Activated CD4-positive, alpha-beta memory T cell treated with anti-CD3 and anti-CD28 coated beads for 36 hours (primary cell): ENCODE results near the gene GDI1. TPM values are rescaled to one million over a fixed set of nuclear protein-coding genes. Genes with fewer than 3 reads are reported as not detected.

ENCODE experiments used
- CTCF ChIA-PET: fragments of 350-600 bp; sonication (Branson Sonifier 250); formaldehyde crosslinking; loops from one replicate; lab custom pipeline; 2021; ENCODE audit warnings: antibody characterized with exemption, inconsistent platforms; lab: Charles Lee
- POLR2A ChIA-PET: fragments of 350-600 bp; sonication (Branson Sonifier 250); formaldehyde crosslinking; loops from one replicate; lab custom pipeline; 2021; ENCODE audit warnings: antibody characterized with exemption; lab: Charles Lee
- DNase-seq: peaks from one replicate; pipeline ENCODE4 v3.0.0-alpha.2; 2020
- H3K27ac Mint-ChIP-seq: one replicate; pipeline ENCODE4 v1.8.0; 2021; ENCODE audit warnings: mixed read lengths
- H3K27me3 Mint-ChIP-seq: one replicate; pipeline ENCODE4 v1.8.0; 2021; ENCODE audit warnings: mixed read lengths
- H3K36me3 Mint-ChIP-seq: one replicate; pipeline ENCODE4 v1.8.0; 2021; ENCODE audit warnings: mixed read lengths
- H3K4me1 Mint-ChIP-seq: one replicate; pipeline ENCODE4 v1.8.0; 2021; ENCODE audit warnings: low read depth, mixed read lengths
- H3K4me3 Mint-ChIP-seq: one replicate; pipeline ENCODE4 v1.8.0; 2021; ENCODE audit warnings: mild to moderate bottlenecking, mixed read lengths
- H3K9me3 Mint-ChIP-seq: one replicate; pipeline ENCODE4 v1.8.0; 2021; ENCODE audit warnings: mixed read lengths
- intact Hi-C: fragments of 100-400 bp; cut with micrococcal nuclease; formaldehyde crosslinking; loops from one replicate; pipeline ENCODE4 v1.15.1; 2023
- total RNA-seq, 2 experiments: library from RNA; stranded (reverse); gene quantifications; one replicate each; pipeline ENCODE4 v1.2.3, GENCODE V29; 2021

GDI1 gene
- total RNA-seq, 2 experiments from 2014 or later, result 119 to 121 TPM

- CTCF ChIA-PET, result no interaction called here
- Mint-ChIP-seq H3K9me3 (no peaks in the 10 kb centered on the region), H3K4me3 (no peak overlapping the region), H3K4me1 (no peaks in the 10 kb centered on the region), H3K27ac (no peak overlapping the region), H3K36me3 (no peaks in the 10 kb centered on the region), H3K27me3 (no peaks in the 10 kb centered on the region)
- POLR2A ChIA-PET, result no interaction called here
- intact Hi-C loops, result no loop called here
- DNase-seq, result no peak
These were observed 30.6 kb downstream of the GDI1 start for GRCh38 chrX:154467556-154467955.

GRCh38 chrX:154468217-154468616, 31.3 kb downstream of the GDI1 start:
- no peaks in the 10 kb centered on the region for H3K36me3 Mint-ChIP-seq
- ChIA-PET CTCF (no interaction called here), POLR2A (no interaction called here)
- no peaks in the 10 kb centered on the region for H3K27me3 Mint-ChIP-seq
- DNase-seq, result no peak
- H3K4me3 Mint-ChIP-seq, result no peak overlapping the region
- intact Hi-C loops, result no loop called here
- no peak overlapping the region for H3K27ac Mint-ChIP-seq
- H3K4me1 Mint-ChIP-seq, result no peaks in the 10 kb centered on the region
- no peaks in the 10 kb centered on the region for H3K9me3 Mint-ChIP-seq

GRCh38 chrX:154469114-154469513, 32.2 kb downstream of the GDI1 start:
- Mint-ChIP-seq H3K9me3 (no peaks in the 10 kb centered on the region), H3K4me1 (no peaks in the 10 kb centered on the region), H3K27me3 (no peaks in the 10 kb centered on the region), H3K4me3 (no peak overlapping the region), H3K27ac (no peak overlapping the region), H3K36me3 (no peaks in the 10 kb centered on the region)
- DNase-seq, result no peak
- intact Hi-C loops, result no loop called here
- CTCF ChIA-PET, result no interaction called here
- POLR2A ChIA-PET, result no interaction called here

DNA sequence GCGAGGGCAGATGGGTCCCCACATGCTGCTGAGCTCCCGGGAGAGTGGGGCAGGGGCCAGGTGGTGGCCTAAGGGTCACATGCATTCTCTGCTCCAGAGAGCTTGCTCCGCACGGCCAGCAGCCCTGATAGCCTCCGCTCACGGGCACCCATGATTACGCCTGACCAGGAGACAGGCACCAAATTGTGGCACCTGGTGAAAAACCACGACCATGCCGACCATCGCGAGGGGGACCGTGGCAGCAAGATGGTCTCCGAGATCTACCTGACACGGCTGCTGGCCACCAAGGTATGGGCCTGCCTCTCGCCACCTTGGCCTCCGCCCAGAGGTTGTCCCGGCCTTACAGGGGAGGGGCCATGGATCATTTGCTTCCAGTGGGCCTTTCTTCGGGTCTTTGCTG, 32.9 kb downstream of the GDI1 start:
- intact Hi-C loops, result no loop called here
- H3K4me1 Mint-ChIP-seq, result no peaks in the 10 kb centered on the region
- H3K9me3 Mint-ChIP-seq, result no peaks in the 10 kb centered on the region
- ChIA-PET CTCF (no interaction called here), POLR2A (no interaction called here)
- no peak overlapping the region for H3K27ac Mint-ChIP-seq
- no peaks in the 10 kb centered on the region for H3K27me3 Mint-ChIP-seq
- no peaks in the 10 kb centered on the region for H3K36me3 Mint-ChIP-seq
- H3K4me3 Mint-ChIP-seq, result no peak overlapping the region
- DNase-seq, result no peak

GRCh38 chrX:154470434-154470833, 33.5 kb downstream of the GDI1 start:
- DNase-seq, result no peak
- Mint-ChIP-seq H3K9me3 (no peaks in the 10 kb centered on the region), H3K27ac (no peak overlapping the region), H3K4me1 (peaks cover under 1% of the 10 kb centered on the region), H3K27me3 (no peaks in the 10 kb centered on the region), H3K36me3 (no peaks in the 10 kb centered on the region), H3K4me3 (no peak overlapping the region)
- intact Hi-C loops, result no loop called here
- ChIA-PET POLR2A (no interaction called here), CTCF (no interaction called here)

GRCh38 chrX:154470914-154471568, 34.1 kb downstream of the GDI1 start:
- no peaks in the 10 kb centered on the region for H3K9me3 Mint-ChIP-seq
- CTCF ChIA-PET, result no interaction called here

DNA sequence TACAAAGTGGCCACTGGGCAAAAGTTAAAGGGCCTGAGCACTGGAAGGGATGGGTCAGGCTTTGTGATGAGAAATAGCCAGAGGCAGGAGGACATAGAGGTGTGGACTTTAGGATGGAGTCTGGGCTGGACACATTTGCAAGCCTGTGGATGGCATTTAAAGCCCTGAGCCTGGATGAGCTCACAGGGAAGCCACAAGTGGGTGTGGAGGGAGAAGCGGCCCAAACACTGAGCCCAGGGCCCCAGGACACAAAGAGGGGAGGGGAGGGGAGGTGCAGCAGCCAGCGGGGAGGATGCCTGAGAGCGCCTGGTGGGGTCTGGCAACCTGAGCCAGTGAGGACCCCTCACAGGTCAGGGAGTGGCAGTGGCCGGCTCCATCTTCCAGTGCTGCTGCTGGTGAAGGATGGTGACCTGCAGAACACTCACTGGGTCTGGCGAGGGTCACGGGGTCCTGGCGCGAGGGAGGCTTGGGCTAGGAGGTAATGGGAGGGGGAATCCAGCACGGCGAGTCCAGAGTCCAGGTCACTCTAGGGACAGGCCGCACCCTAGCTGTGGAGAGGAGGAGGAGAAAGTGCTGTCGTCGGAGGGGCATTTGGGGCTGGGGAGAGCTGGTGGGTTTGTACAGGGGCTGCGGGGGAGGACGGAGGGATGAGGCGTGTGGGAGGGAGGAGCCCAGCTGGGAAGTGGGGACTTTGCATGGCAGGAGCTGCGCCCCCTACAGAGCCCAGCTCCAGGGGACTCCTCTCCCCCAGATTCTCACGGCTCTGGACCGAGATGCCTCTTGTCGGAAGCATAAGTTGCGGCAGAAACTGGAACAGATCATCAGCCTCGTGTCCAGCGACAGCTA, 35.1 kb downstream of the GDI1 start:
- H3K4me1 Mint-ChIP-seq, result peaks cover 3% of the 10 kb centered on the region
- no peaks in the 10 kb centered on the region for H3K36me3 Mint-ChIP-seq
- H3K27ac Mint-ChIP-seq, result no peak overlapping the region
- intact Hi-C loops, result no loop called here
- H3K27me3 Mint-ChIP-seq, result no peaks in the 10 kb centered on the region
- no peaks in the 10 kb centered on the region for H3K9me3 Mint-ChIP-seq
- CTCF ChIA-PET, result no interaction called here
- H3K4me3 Mint-ChIP-seq, result no peak overlapping the region
- no peak for DNase-seq
- POLR2A ChIA-PET, result interaction anchor here (0.7 kb wide), 1 partner anchor 19 kb away, joined by 3 read pairs; no protein-coding TSS in a partner anchor

More at GRCh38 chrX:154470914-154471568, 34.1 kb downstream of the GDI1 start:
- Mint-ChIP-seq H3K27ac (no peak overlapping the region), H3K36me3 (no peaks in the 10 kb centered on the region), H3K4me1 (peaks cover 3% of the 10 kb centered on the region), H3K27me3 (no peaks in the 10 kb centered on the region), H3K4me3 (no peak overlapping the region)
- DNase-seq, result no peak
- intact Hi-C loops, result no loop called here
- POLR2A ChIA-PET, result no interaction called here

- ChIA-PET CTCF (no interaction called here), POLR2A (interaction anchor here (0.7 kb wide), 1 partner anchor 20 kb away, joined by 3 read pairs; no protein-coding TSS in a partner anchor)
- no peak for DNase-seq
- H3K27ac Mint-ChIP-seq, result peak overlapping the region; percentile 39
- H3K4me1 Mint-ChIP-seq, result peaks cover 8% of the 10 kb centered on the region
- H3K9me3 Mint-ChIP-seq, result no peaks in the 10 kb centered on the region
- no peak overlapping the region for H3K4me3 Mint-ChIP-seq
- H3K27me3 Mint-ChIP-seq, result no peaks in the 10 kb centered on the region
- no peaks in the 10 kb centered on the region for H3K36me3 Mint-ChIP-seq
- intact Hi-C loops, result no loop called here
These were observed 36.0 kb downstream of the GDI1 start for GRCh38 chrX:154472685-154473632.

GRCh38 chrX:154473683-154474082, 36.7 kb downstream of the GDI1 start:
- POLR2A ChIA-PET, result no interaction called here
- H3K27me3 Mint-ChIP-seq, result no peaks in the 10 kb centered on the region
- H3K4me1 Mint-ChIP-seq, result peaks cover 13% of the 10 kb centered on the region
- intact Hi-C loops, result no loop called here
- no peak for DNase-seq
- no peaks in the 10 kb centered on the region for H3K9me3 Mint-ChIP-seq
- H3K27ac Mint-ChIP-seq, result peak overlapping the region; percentile 39
- CTCF ChIA-PET, result no interaction called here
- H3K4me3 Mint-ChIP-seq, result no peak overlapping the region
- no peaks in the 10 kb centered on the region for H3K36me3 Mint-ChIP-seq

- peak overlapping the region; percentile 8 for H3K27ac Mint-ChIP-seq
- no peaks in the 10 kb centered on the region for H3K9me3 Mint-ChIP-seq
- intact Hi-C loops, result loop anchor here (5.0 kb wide), 1 partner anchor 35 kb away; the partner anchor contains the start of gene FAM50A
- POLR2A ChIA-PET, result no interaction called here
- DNase-seq, result no peak
- no peaks in the 10 kb centered on the region for H3K36me3 Mint-ChIP-seq
- CTCF ChIA-PET, result no interaction called here
- no peak overlapping the region for H3K4me3 Mint-ChIP-seq
- peaks cover 15% of the 10 kb centered on the region for H3K4me1 Mint-ChIP-seq
- H3K27me3 Mint-ChIP-seq, result no peaks in the 10 kb centered on the region
These were observed 39.9 kb downstream of the GDI1 start for GRCh38 chrX:154476821-154477220.

- POLR2A ChIA-PET, result interaction anchor here (0.6 to 1.3 kb wide), 4 partner anchors 9 to 78 kb away, joined by 3 to 4 read pairs (median 3); partner anchors contain the start of gene UBL4A
- no peak for DNase-seq
- peak overlapping the region; percentile 77 for H3K27ac Mint-ChIP-seq
- peak overlapping the region; percentile 81 for H3K4me3 Mint-ChIP-seq
- CTCF ChIA-PET, result interaction anchor here (1.1 kb wide), 1 partner anchor 79 kb away, joined by 3 read pairs; no protein-coding TSS in a partner anchor
- peaks cover 15% of the 10 kb centered on the region for H3K4me1 Mint-ChIP-seq
- no peaks in the 10 kb centered on the region for H3K36me3 Mint-ChIP-seq
- no peaks in the 10 kb centered on the region for H3K9me3 Mint-ChIP-seq
- intact Hi-C loops, result loop anchor here (5.0 kb wide), 1 partner anchor 36 kb away; the partner anchor contains the start of gene FAM50A
- no peaks in the 10 kb centered on the region for H3K27me3 Mint-ChIP-seq
These were observed 41.0 kb downstream of the GDI1 start for GRCh38 chrX:154477891-154478477.
